HG02759 (cell line): ENCODE measurements around the gene ADRB1.
A peak's percentile ranks its signal among the peaks of the same experiment; 100 is the strongest.

Experiments
- ATAC-seq: cut with Tn5 transposase; IDR thresholded peaks from one replicate; pipeline ENCODE4 v1.9.1; 2021; ENCODE audit warnings: mild to moderate bottlenecking, moderate library complexity; ENCODE audit not compliant: unreplicated experiment

ADRB1 gene

DNA sequence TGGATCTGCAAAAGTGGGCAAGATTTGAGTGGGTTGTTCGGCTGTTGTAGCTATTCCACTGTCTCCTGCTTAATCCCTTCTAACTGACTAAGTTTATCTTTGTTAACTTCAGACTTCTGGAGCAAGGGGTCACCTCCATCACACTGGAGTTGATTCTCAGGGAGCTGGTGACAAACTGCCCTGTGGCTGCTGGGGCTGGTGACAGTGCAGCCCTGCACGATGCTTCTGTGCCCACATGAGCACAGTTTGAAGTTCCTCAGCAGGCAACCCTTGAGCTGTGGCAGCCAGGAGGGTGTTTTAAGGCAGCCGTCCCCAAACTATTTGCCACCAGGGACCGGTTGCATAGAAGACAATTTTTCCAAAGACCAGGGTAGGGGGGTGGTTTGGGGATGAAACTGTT, 40.5 kb downstream of the ADRB1 start:
- ATAC-seq = no peak

DNA sequence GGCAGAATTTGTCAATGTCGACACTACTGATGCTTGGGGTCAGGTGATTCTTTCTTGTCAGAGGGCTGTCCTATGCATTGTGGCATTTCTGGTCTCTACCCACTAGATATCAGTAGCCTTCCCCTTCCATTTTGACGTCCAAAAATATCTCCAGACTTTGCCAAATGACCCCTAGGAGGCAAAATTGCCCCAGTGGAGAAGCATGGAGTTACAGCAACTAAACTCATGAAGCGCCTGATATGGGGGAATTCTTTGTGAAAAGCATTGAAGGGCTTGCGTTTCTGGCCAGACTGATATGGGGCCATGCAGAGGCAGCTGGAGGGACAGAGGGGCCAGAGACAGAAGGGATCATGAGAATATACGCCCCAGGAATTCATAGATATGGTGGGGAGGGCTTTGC, 43.6 kb downstream of the ADRB1 start:
- no peak for ATAC-seq

DNA sequence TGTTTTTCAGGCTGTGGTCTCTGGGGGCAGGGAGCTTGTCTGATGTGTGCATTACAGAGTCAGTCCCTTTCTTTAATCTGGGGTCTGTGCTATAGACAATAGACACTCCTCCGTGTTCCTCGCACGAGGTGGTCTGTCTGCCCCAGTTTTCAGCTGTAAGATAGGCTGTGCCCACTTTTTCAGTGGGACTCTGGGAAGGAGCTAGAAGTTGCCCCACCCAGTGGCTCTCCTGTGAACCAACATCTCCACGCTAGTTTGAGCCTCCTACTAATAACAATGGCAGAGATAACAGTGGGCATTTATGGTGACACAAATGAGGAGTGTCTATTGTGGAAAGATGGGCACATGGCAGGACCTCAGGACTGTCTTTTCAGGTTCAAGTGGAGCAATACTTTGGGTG, 44.0 kb downstream of the ADRB1 start:
- ATAC-seq = no peak

DNA sequence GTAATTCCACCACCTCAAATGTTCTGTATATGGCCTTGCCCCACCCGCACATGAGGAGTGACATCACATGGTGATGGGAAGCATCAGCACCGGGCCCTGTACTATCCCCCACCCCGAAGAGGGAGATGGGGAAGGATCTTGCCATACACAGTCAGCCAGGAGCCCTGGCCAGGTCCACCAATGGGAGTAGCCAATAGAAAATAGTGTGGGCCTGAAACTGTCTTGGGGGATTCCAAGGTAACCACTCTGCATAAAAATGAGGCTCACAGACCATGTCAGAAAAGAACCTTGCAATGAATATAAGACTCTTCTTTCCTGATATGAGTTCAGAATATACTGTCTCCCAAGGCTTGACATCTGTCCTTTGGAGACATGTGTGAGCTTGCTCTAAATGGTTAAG, 51.1 kb downstream of the ADRB1 start:
- peak; percentile 63 for ATAC-seq

DNA sequence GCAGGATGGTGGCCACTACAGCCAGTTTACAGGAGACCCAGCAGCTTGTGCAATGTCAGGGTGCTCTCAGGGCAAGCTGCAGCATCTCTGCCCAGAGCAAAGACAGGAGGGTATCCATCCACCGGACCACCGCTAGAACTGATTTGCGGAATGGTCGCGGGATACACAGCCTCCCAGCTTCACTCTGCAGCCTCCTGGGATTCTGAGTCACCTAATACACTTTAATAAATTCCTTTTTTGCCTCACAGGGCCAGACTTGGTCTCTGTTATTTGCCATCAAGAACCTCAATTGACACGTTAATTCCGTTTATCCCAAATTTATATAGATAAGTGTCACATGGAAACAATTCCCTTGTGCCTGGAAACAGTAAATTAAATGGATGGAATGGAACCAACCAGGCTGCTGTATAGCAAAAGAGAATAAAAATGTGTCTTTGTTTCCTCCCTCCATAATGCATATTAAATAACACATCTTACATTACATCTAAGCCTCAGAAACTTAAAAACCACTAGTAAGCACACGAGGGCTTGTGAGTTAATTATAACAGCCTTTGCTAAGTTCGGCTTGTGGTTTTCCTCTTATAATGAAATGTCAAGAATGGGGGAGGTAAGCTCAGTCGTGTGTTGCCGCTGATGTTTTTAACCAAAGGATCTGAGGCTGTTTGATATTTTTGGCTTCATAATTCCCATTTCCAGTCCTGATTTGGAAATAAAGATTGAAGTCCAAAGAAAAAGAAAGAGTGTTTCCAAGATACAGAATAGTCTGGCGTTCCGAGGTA, 52.1 kb downstream of the ADRB1 start:
- peak; percentile 35 for ATAC-seq
